GM12891 (cell line): ENCODE data around the gene ANKS1A.

Experiments used
- POLR2A ChIP-seq: IDR thresholded peaks from 2 replicates; pipeline ENCODE4 v1.6.1; 2011; ENCODE audit warnings: low read depth, low read length, control low read depth
- POLR2AphosphoS5 ChIP-seq: IDR thresholded peaks from 2 replicates; pipeline ENCODE4 v1.6.1; 2011; ENCODE audit warnings: low read depth, low read length, control low read depth
- POU2F2 ChIP-seq: IDR thresholded peaks from 2 replicates; pipeline ENCODE4 v1.6.1; 2011; ENCODE audit warnings: low read depth, mild to moderate bottlenecking, control low read depth, low read length, moderate library complexity
- TAF1 ChIP-seq: IDR thresholded peaks from 2 replicates; pipeline ENCODE4 v1.6.1; 2011; ENCODE audit warnings: low read depth, low read length, control low read depth

- TF ChIP-seq TAF1 (no peak), POLR2A (no peak), POLR2AphosphoS5 (no peak), POU2F2 (no peak)
Observed at GRCh38 chr6:34897130-34897529, 8.1 kb downstream of the ANKS1A start.
